ENCODE results near the gene MBNL1. TPM values are rescaled to one million over a fixed set of nuclear protein-coding genes. Genes with fewer than 3 reads are reported as not detected.

MBNL1 gene
- total RNA-seq, 4 donors from 2014 or later, result 413 to 774 (median 604) TPM

GRCh38 chr3:152291649-152292066 is 22.9 kb downstream of the MBNL1 start:
- TF ChIP-seq CTCF (IDR thresholded peaks at IDR 0.05; ENCODE audit: low read depth), result no peak

GRCh38 chr3:152292366-152292765 is 23.6 kb downstream of the MBNL1 start:
- TF ChIP-seq CTCF (IDR thresholded peaks at IDR 0.05; ENCODE audit: low read depth), result no peak

GRCh38 chr3:152293347-152294006 is 24.7 kb downstream of the MBNL1 start:
- TF ChIP-seq CTCF (IDR thresholded peaks at IDR 0.05; ENCODE audit: low read depth), result no peak

GRCh38 chr3:152295344-152295743 is 26.6 kb downstream of the MBNL1 start:
- no peak for TF ChIP-seq CTCF (IDR thresholded peaks at IDR 0.05; ENCODE audit: low read depth)

GRCh38 chr3:152295806-152296205 is 27.1 kb downstream of the MBNL1 start:
- no peak for TF ChIP-seq CTCF (IDR thresholded peaks at IDR 0.05; ENCODE audit: low read depth)

- no peak for TF ChIP-seq CTCF (IDR thresholded peaks at IDR 0.05; ENCODE audit: low read depth)
These were observed 27.7 kb downstream of the MBNL1 start for GRCh38 chr3:152296382-152296781.

- TF ChIP-seq CTCF (IDR thresholded peaks at IDR 0.05; ENCODE audit: low read depth), result no peak
These were observed 28.2 kb downstream of the MBNL1 start for GRCh38 chr3:152296971-152297370.
